HEK293 (cell line): ENCODE measurements around the gene ATP13A1.
"Not testable (repeated sequence)": the region's sequence is repeated elsewhere in the genome, so short reads cannot be mapped to it uniquely, and the experiment has no call there.

Experiments used
- CTCF ChIA-PET: fragments of 350-600 bp; formaldehyde crosslinking; extraction: SDS; loops from one replicate; lab custom pipeline; 2021; ENCODE audit warnings: antibody characterized with exemption; lab: Yijun Ruan, JAX
- POLR2A ChIA-PET: fragments of 300-600 bp; formaldehyde crosslinking; extraction: SDS; loops from one replicate; lab custom pipeline; 2020; ENCODE audit warnings: antibody characterized with exemption, inconsistent platforms; lab: Yijun Ruan, JAX
- H3K27ac ChIP-seq: fragments of 200-500 bp; sonication (Bioruptor generic); 2 replicates; pipeline ENCODE4 v1.5.1; 2014; ENCODE audit warnings: low read depth, low read length, control low read depth, inconsistent platforms; ENCODE audit errors: extremely low read depth
- H3K36me3 ChIP-seq, 2 experiments: fragments of 200-500 bp in 1 of 2; sonication (Bioruptor generic) in 1 of 2; 1 replicate in 1 of 2; 2 replicates in 1 of 2; pipeline ENCODE4 v1.5.1; 2014 to 2017; ENCODE audit warnings: inconsistent platforms in 2 of 2, low read length in 2 of 2; ENCODE audit not compliant: control insufficient read depth in 2 of 2, insufficient read depth in 1 of 2
- H3K4me1 ChIP-seq: fragments of 200-500 bp; sonication (Bioruptor generic); 2 replicates; pipeline ENCODE4 v1.5.1; 2014; ENCODE audit warnings: mild to moderate bottlenecking, low read length, inconsistent platforms; ENCODE audit not compliant: control insufficient read depth, insufficient read depth
- H3K4me3 ChIP-seq: 2 replicates; pipeline ENCODE4 v1.5.1; 2011; ENCODE audit warnings: low read depth, mild to moderate bottlenecking, control low read depth, low read length, moderate library complexity
- H3K9me3 ChIP-seq: fragments of 200-500 bp; sonication (Bioruptor generic); 2 replicates; pipeline ENCODE4 v1.5.1; 2014; ENCODE audit warnings: low read depth, low read length, inconsistent platforms; ENCODE audit not compliant: control insufficient read depth, insufficient read depth
- AEBP2 ChIP-seq: fragments of 450-650 bp; formaldehyde crosslinking; IDR thresholded peaks from 2 replicates; pipeline ENCODE4 v1.5.1; 2016; ENCODE audit warnings: missing biosample characterization, missing genetic modification characterization, borderline replicate concordance
- BCL11A ChIP-seq: fragments of 450-650 bp; formaldehyde crosslinking; IDR thresholded peaks from 2 replicates; pipeline ENCODE4 v1.5.1; 2016; ENCODE audit warnings: low read depth, missing biosample characterization, missing genetic modification characterization
- HOXA7 ChIP-seq: sonication (generic); formaldehyde crosslinking; IDR thresholded peaks from 2 replicates; pipeline ENCODE4 v1.8.1; 2022; ENCODE audit warnings: missing genetic modification reagents, borderline replicate concordance
- KLF7 ChIP-seq: fragments of 450-650 bp; formaldehyde crosslinking; IDR thresholded peaks from 2 replicates; pipeline ENCODE4 v1.5.1; 2016; ENCODE audit warnings: missing biosample characterization, missing genetic modification characterization, borderline replicate concordance
- OSR2 ChIP-seq: fragments of 450-650 bp; formaldehyde crosslinking; IDR thresholded peaks from 2 replicates; pipeline ENCODE4 v1.5.1; 2016; ENCODE audit warnings: missing biosample characterization, missing genetic modification characterization
- PBX3 ChIP-seq: sonication (generic); formaldehyde crosslinking; IDR thresholded peaks from 2 replicates; pipeline ENCODE4 v1.8.1; 2022; ENCODE audit warnings: mild to moderate bottlenecking, moderate library complexity, missing genetic modification reagents
- TCF7L2 ChIP-seq: IDR thresholded peaks from 2 replicates; pipeline ENCODE4 v1.6.1; 2011; ENCODE audit warnings: low read depth, mild to moderate bottlenecking, inconsistent platforms, low read length, moderate library complexity, borderline replicate concordance
- WT1 ChIP-seq: fragments of 450-650 bp; formaldehyde crosslinking; IDR thresholded peaks from 2 replicates; pipeline ENCODE4 v1.5.1; 2016; ENCODE audit warnings: missing biosample characterization, missing genetic modification characterization
- ZBTB11 ChIP-seq: fragments of 450-650 bp; formaldehyde crosslinking; conservative IDR thresholded peaks from 2 replicates; pipeline ENCODE4 v1.5.1; 2016; ENCODE audit warnings: low read depth, missing biosample characterization, missing genetic modification characterization
- ZBTB21 ChIP-seq: fragments of 450-650 bp; formaldehyde crosslinking; IDR thresholded peaks from 2 replicates; pipeline ENCODE4 v1.5.1; 2017; ENCODE audit warnings: missing biosample characterization, missing genetic modification characterization
- ZEB2 ChIP-seq: fragments of 450-650 bp; formaldehyde crosslinking; IDR thresholded peaks from 2 replicates; pipeline ENCODE4 v1.5.1; 2016; ENCODE audit warnings: missing biosample characterization, missing genetic modification characterization
- ZFP37 ChIP-seq: fragments of 450-650 bp; formaldehyde crosslinking; IDR thresholded peaks from 2 replicates; pipeline ENCODE4 v1.5.1; 2016; ENCODE audit warnings: missing biosample characterization, missing genetic modification characterization
- ZIC2 ChIP-seq: fragments of 450-650 bp; formaldehyde crosslinking; IDR thresholded peaks from 2 replicates; pipeline ENCODE4 v1.5.1; 2016; ENCODE audit warnings: missing biosample characterization, missing genetic modification characterization
- ZNF133 ChIP-seq: fragments of 450-650 bp; formaldehyde crosslinking; IDR thresholded peaks from 2 replicates; pipeline ENCODE4 v1.5.1; 2016; ENCODE audit warnings: missing biosample characterization, missing genetic modification characterization
- ZNF146 ChIP-seq: fragments of 450-650 bp; formaldehyde crosslinking; IDR thresholded peaks from 2 replicates; pipeline ENCODE4 v1.5.1; 2016; ENCODE audit warnings: missing biosample characterization, missing genetic modification characterization
- ZNF354C ChIP-seq: fragments of 450-650 bp; formaldehyde crosslinking; IDR thresholded peaks from 2 replicates; pipeline ENCODE4 v1.5.1; 2016; ENCODE audit warnings: missing biosample characterization, missing genetic modification characterization, low read depth, borderline replicate concordance
- ZNF48 ChIP-seq: fragments of 450-650 bp; formaldehyde crosslinking; IDR thresholded peaks from 2 replicates; pipeline ENCODE4 v1.5.1; 2016; ENCODE audit warnings: missing biosample characterization, missing genetic modification characterization
- ZNF529 ChIP-seq: fragments of 450-650 bp; formaldehyde crosslinking; IDR thresholded peaks from 2 replicates; pipeline ENCODE4 v1.5.1; 2017; ENCODE audit warnings: missing genetic modification characterization, missing biosample characterization; ENCODE audit not compliant: insufficient replicate concordance
- ZNF571 ChIP-seq: fragments of 450-650 bp; formaldehyde crosslinking; IDR thresholded peaks from 2 replicates; pipeline ENCODE4 v1.5.0; 2017; ENCODE audit warnings: missing biosample characterization, missing genetic modification characterization
- ZSCAN23 ChIP-seq: fragments of 450-650 bp; formaldehyde crosslinking; IDR thresholded peaks from 2 replicates; pipeline ENCODE4 v1.5.1; 2016; ENCODE audit warnings: missing biosample characterization, missing genetic modification characterization

Gene ATP13A1

GRCh38 chr19:19689023-19689422 lies 25.5 kb upstream of the ATP13A1 start:
- POLR2A ChIA-PET, CTCF ChIA-PET, H3K9me3 ChIP-seq, H3K4me1 ChIP-seq, H3K27ac ChIP-seq, H3K36me3 ChIP-seq, H3K4me3 ChIP-seq: not testable (repeated sequence)

GRCh38 chr19:19687090-19687489 lies 23.6 kb upstream of the ATP13A1 start:
- ChIA-PET POLR2A (interaction anchor here (1.0 kb wide), 1 partner anchor 18 kb away, joined by 3 read pairs; the partner anchor contains the start of gene ZNF101), CTCF (no interaction called here)
- no peak overlapping the region for H3K27ac ChIP-seq

GRCh38 chr19:19686580-19686979 lies 23.1 kb upstream of the ATP13A1 start:
- CTCF ChIA-PET: no interaction called here
- H3K36me3 ChIP-seq: no peaks in the 10 kb centered on the region; a peak in 1 of 3 replicates
- no peaks in the 10 kb centered on the region for H3K4me1 ChIP-seq
- no peaks in the 10 kb centered on the region for H3K9me3 ChIP-seq
- TF ChIP-seq KLF7 (tag by site-specific recombination) (no peak), HOXA7 (CRISPR knock-in tag) (no peak), ZEB2 (tag by site-specific recombination) (no peak), ZBTB21 (tag by site-specific recombination) (no peak), ZIC2 (tag by site-specific recombination) (no peak), ZSCAN23 (tag by site-specific recombination) (no peak), AEBP2 (tag by site-specific recombination) (no peak), ZFP37 (tag by site-specific recombination) (no peak), ZNF48 (no peak), ZNF529 (tag by site-specific recombination) (no peak), BCL11A (tag by site-specific recombination) (no peak), ZNF571 (tag by site-specific recombination) (no peak), ZNF133 (tag by site-specific recombination) (no peak)
- no peak overlapping the region for H3K4me3 ChIP-seq
- H3K27ac ChIP-seq: no peak overlapping the region
- POLR2A ChIA-PET: interaction anchor here (1.0 kb wide), 1 partner anchor 18 kb away, joined by 3 read pairs; the partner anchor contains the start of gene ZNF101

More at GRCh38 chr19:19687090-19687489, 23.6 kb upstream of the ATP13A1 start:
- Histone ChIP-seq H3K4me3 (no peak overlapping the region), H3K4me1 (no peaks in the 10 kb centered on the region), H3K36me3 (no peaks in the 10 kb centered on the region; a peak in 1 of 3 replicates), H3K9me3 (no peaks in the 10 kb centered on the region)
- no peak for TF ChIP-seq ZNF354C (tag by site-specific recombination)
- no peak for TF ChIP-seq PBX3 (CRISPR knock-in tag)
- TF ChIP-seq WT1 (tag by site-specific recombination): no peak
- TF ChIP-seq TCF7L2: no peak
- no peak for TF ChIP-seq ZBTB11
- no peak for TF ChIP-seq ZNF146
- TF ChIP-seq OSR2 (tag by site-specific recombination): no peak

- H3K4me1 ChIP-seq, H3K27ac ChIP-seq, H3K9me3 ChIP-seq, H3K36me3 ChIP-seq, H3K4me3 ChIP-seq, CTCF ChIA-PET: not testable (repeated sequence)
- POLR2A ChIA-PET: interaction anchor here (1.0 kb wide), 1 partner anchor 17 kb away, joined by 3 read pairs; the partner anchor contains the start of gene ZNF101
These were observed 22.6 kb upstream of the ATP13A1 start for GRCh38 chr19:19686119-19686518.
